HepG2 (cell line): ENCODE measurements around the gene PALM. TPM values are rescaled to one million over a fixed set of nuclear protein-coding genes. Genes with fewer than 3 reads are reported as not detected.

Experiments used
- ATAD3A ChIP-seq: sonication (generic); formaldehyde crosslinking; IDR thresholded peaks from 2 replicates; pipeline ENCODE4 v1.4.0; 2020; ENCODE audit warnings: missing genetic modification reagents
- HOXA5 ChIP-seq: sonication (generic); formaldehyde crosslinking; IDR thresholded peaks from 2 replicates; pipeline ENCODE4 v1.4.0; 2020; ENCODE audit warnings: missing genetic modification reagents
- MBNL3 ChIP-seq: fragments of 250-450 bp; sonication (Bioruptor Pico); conservative IDR thresholded peaks from 2 replicates; pipeline ENCODE4 v1.8.0; 2022; ENCODE audit warnings: mild to moderate bottlenecking, inconsistent platforms
- MLLT10 ChIP-seq: sonication (generic); formaldehyde crosslinking; IDR thresholded peaks from 2 replicates; pipeline ENCODE4 v1.4.0; 2020; ENCODE audit warnings: missing genetic modification reagents
- SOX13 ChIP-seq, 3 experiments: fragments of 450-650 bp in 1 of 3; sonication (generic) in 1 of 3; formaldehyde crosslinking in 1 of 3; IDR thresholded peaks in 2 of 3; conservative IDR thresholded peaks in 1 of 3; 2 replicates each; pipeline versions ENCODE4 v1.5.0 to v1.6.1; 2016 to 2020; ENCODE audit warnings: antibody characterized with exemption in 1 of 3, mild to moderate bottlenecking in 1 of 3, missing compliant biosample characterization in 1 of 3, missing genetic modification reagents in 1 of 3, moderate library complexity in 1 of 3
- SRSF4 ChIP-seq: fragments of 200-400 bp; formaldehyde crosslinking; IDR thresholded peaks from one replicate; pipeline ENCODE4 v1.6.1; 2018; ENCODE audit warnings: mild to moderate bottlenecking, low read depth, low read length, moderate library complexity; ENCODE audit not compliant: poor library complexity, severe bottlenecking
- ZMYM4 ChIP-seq: sonication (generic); formaldehyde crosslinking; IDR thresholded peaks from 2 replicates; pipeline ENCODE4 v1.8.1; 2023; ENCODE audit warnings: mild to moderate bottlenecking, missing genetic modification reagents
- ZNF468 ChIP-seq: sonication (generic); formaldehyde crosslinking; IDR thresholded peaks from 2 replicates; pipeline ENCODE4 v1.8.0; 2022; ENCODE audit warnings: mild to moderate bottlenecking, moderate library complexity, missing genetic modification reagents
- ZNF530 ChIP-seq: sonication (generic); formaldehyde crosslinking; IDR thresholded peaks from 2 replicates; pipeline ENCODE4 v1.5.0; 2020; ENCODE audit warnings: low read depth, mild to moderate bottlenecking, missing genetic modification reagents
- ZNF598 ChIP-seq: sonication (generic); formaldehyde crosslinking; IDR thresholded peaks from 2 replicates; pipeline ENCODE4 v1.5.1; 2020; ENCODE audit warnings: mild to moderate bottlenecking, missing genetic modification reagents, borderline replicate concordance
- ZNF644 ChIP-seq: IDR thresholded peaks from 2 replicates; pipeline ENCODE4 v1.6.1; 2016; ENCODE audit warnings: low read depth
- ZNF781 ChIP-seq: sonication (generic); formaldehyde crosslinking; IDR thresholded peaks from 2 replicates; pipeline ENCODE4 v1.5.1; 2020; ENCODE audit warnings: borderline replicate concordance, mild to moderate bottlenecking, missing genetic modification reagents; ENCODE audit errors: not compliant biosample characterization
- polyA plus RNA-seq, 8 experiments: library from polyadenylated mRNA; depleted of rRNA in 3 of 8; stranded (reverse) in 7 of 8; unstranded in 1 of 8; fragments of >200 nt; fragmentation: Illumina TruSeq in 4 of 8; extraction: Trizol in 4 of 8; gene quantifications; 2 replicates each; pipeline versions ENCODE4 v1.2.1 to v1.2.3, GENCODE V29; 2011 to 2016; ENCODE audit warnings: low read depth in 4 of 8, missing spikeins in 1 of 8, mixed read lengths in 1 of 8; ENCODE audit not compliant: insufficient read depth in 1 of 8
- total RNA-seq, 5 experiments: library from RNA; depleted of rRNA; stranded (reverse); fragments of >200 nt; fragmentation: Illumina TruSeq; extraction: Trizol; gene quantifications; 2 replicates each; pipeline ENCODE4 v1.2.3, GENCODE V29; 2016; ENCODE audit warnings: low read depth in 1 of 5
- TF ChIP-seq, protein P1 (sequence below): sonication (generic); formaldehyde crosslinking; IDR thresholded peaks from 2 replicates; pipeline ENCODE4 v1.4.0; 2020; ENCODE audit warnings: missing genetic modification reagents; ENCODE audit errors: not compliant biosample characterization
- TF ChIP-seq, protein P2 (sequence below): IDR thresholded peaks from 2 replicates; pipeline ENCODE4 v1.6.1; 2016
- TF ChIP-seq, protein P3 (sequence below): sonication (generic); formaldehyde crosslinking; IDR thresholded peaks from 2 replicates; pipeline ENCODE4 v1.9.0; 2022; ENCODE audit warnings: low read depth, missing genetic modification reagents
- TF ChIP-seq, protein P4 (sequence below): sonication (generic); formaldehyde crosslinking; IDR thresholded peaks from 2 replicates; pipeline ENCODE4 v1.4.0; 2020; ENCODE audit warnings: mild to moderate bottlenecking, missing genetic modification reagents

The PALM gene
- total and polyA plus RNA-seq, 2 of the 13 experiments (the other 11 are each of a cell fraction or from before 2014, with no cell fraction given), result 4.0 to 9.7 TPM

DNA sequence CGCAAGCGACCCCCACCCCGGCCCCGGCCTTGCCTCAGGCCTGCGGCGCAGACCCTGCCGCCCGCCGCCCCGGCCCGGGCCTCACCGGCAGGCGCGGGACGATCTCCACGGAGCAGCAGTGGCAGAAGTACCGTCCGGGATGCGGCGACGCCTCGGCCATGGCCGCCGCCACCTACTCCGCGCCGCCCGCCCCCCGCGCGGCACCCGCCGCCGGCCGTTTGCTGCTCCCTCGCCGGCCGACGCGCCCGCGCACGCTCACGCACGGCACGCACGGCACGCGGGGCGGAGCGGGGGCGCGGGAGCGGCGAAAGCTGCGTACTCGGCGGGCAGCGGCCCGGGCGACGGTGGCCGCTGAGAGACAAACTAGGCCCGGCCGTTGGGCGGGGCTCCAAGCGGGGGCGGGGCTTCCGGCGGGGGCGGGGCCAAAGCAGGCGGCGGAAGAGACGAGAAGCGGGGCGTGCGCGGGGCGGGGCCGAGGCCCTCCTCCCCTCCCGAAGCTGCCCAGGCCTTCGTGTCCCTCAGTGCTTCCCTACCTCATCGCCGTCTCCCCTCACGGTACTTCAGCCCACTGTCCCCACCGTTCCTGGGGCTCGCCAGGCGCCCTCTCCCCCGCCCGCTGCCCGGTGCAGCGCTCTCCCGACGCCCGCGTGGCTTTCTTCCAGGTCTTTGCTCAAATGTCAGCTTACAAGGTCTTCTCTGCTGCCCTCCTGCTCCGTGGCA lies 45.6 kb upstream of the PALM start, which contains the start of gene RNF126 (continued):
- TF ChIP-seq, protein P1, sequence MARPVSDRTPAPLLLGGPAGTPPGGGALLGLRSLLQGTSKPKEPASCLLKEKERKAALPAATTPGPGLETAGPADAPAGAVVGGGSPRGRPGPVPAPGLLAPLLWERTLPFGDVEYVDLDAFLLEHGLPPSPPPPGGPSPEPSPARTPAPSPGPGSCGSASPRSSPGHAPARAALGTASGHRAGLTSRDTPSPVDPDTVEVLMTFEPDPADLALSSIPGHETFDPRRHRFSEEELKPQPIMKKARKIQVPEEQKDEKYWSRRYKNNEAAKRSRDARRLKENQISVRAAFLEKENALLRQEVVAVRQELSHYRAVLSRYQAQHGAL (CRISPR knock-in tag), result no peak
- TF ChIP-seq ZNF598 (CRISPR knock-in tag), result no peak
- no peak for TF ChIP-seq ZNF644 (CRISPR knock-in tag)
- TF ChIP-seq SOX13 (IDR thresholded peaks at IDR 0.05), result no peak
- no peak for TF ChIP-seq SOX13 (CRISPR knock-in tag; conservative IDR thresholded peaks at IDR 0.05 in 1 of 2, IDR thresholded peaks at IDR 0.05 in 1 of 2)
- TF ChIP-seq, protein P2, sequence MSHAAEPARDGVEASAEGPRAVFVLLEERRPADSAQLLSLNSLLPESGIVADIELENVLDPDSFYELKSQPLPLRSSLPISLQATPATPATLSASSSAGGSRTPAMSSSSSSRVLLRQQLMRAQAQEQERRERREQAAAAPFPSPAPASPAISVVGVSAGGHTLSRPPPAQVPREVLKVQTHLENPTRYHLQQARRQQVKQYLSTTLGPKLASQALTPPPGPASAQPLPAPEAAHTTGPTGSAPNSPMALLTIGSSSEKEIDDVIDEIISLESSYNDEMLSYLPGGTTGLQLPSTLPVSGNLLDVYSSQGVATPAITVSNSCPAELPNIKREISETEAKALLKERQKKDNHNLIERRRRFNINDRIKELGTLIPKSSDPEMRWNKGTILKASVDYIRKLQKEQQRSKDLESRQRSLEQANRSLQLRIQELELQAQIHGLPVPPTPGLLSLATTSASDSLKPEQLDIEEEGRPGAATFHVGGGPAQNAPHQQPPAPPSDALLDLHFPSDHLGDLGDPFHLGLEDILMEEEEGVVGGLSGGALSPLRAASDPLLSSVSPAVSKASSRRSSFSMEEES (CRISPR knock-in tag), result no peak
- TF ChIP-seq MLLT10 (CRISPR knock-in tag), result no peak
- no peak for TF ChIP-seq ZNF468 (CRISPR knock-in tag)
- no peak; the same call in 1 of the 2 replicates for TF ChIP-seq ZMYM4 (CRISPR knock-in tag)
- TF ChIP-seq MBNL3 (CRISPR knock-in tag), result no peak
- TF ChIP-seq, protein P3, sequence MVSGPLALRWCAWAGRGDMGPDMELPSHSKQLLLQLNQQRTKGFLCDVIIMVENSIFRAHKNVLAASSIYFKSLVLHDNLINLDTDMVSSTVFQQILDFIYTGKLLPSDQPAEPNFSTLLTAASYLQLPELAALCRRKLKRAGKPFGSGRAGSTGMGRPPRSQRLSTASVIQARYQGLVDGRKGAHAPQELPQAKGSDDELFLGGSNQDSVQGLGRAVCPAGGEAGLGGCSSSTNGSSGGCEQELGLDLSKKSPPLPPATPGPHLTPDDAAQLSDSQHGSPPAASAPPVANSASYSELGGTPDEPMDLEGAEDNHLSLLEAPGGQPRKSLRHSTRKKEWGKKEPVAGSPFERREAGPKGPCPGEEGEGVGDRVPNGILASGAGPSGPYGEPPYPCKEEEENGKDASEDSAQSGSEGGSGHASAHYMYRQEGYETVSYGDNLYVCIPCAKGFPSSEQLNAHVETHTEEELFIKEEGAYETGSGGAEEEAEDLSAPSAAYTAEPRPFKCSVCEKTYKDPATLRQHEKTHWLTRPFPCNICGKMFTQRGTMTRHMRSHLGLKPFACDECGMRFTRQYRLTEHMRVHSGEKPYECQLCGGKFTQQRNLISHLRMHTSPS (CRISPR knock-in tag), result no peak
- TF ChIP-seq ZNF781 (CRISPR knock-in tag), result no peak
- TF ChIP-seq HOXA5, result no peak
- no peak for TF ChIP-seq ATAD3A (CRISPR knock-in tag)
- no peak for TF ChIP-seq ZNF530 (CRISPR knock-in tag)
- TF ChIP-seq SRSF4, result no peak
- TF ChIP-seq, protein P4, sequence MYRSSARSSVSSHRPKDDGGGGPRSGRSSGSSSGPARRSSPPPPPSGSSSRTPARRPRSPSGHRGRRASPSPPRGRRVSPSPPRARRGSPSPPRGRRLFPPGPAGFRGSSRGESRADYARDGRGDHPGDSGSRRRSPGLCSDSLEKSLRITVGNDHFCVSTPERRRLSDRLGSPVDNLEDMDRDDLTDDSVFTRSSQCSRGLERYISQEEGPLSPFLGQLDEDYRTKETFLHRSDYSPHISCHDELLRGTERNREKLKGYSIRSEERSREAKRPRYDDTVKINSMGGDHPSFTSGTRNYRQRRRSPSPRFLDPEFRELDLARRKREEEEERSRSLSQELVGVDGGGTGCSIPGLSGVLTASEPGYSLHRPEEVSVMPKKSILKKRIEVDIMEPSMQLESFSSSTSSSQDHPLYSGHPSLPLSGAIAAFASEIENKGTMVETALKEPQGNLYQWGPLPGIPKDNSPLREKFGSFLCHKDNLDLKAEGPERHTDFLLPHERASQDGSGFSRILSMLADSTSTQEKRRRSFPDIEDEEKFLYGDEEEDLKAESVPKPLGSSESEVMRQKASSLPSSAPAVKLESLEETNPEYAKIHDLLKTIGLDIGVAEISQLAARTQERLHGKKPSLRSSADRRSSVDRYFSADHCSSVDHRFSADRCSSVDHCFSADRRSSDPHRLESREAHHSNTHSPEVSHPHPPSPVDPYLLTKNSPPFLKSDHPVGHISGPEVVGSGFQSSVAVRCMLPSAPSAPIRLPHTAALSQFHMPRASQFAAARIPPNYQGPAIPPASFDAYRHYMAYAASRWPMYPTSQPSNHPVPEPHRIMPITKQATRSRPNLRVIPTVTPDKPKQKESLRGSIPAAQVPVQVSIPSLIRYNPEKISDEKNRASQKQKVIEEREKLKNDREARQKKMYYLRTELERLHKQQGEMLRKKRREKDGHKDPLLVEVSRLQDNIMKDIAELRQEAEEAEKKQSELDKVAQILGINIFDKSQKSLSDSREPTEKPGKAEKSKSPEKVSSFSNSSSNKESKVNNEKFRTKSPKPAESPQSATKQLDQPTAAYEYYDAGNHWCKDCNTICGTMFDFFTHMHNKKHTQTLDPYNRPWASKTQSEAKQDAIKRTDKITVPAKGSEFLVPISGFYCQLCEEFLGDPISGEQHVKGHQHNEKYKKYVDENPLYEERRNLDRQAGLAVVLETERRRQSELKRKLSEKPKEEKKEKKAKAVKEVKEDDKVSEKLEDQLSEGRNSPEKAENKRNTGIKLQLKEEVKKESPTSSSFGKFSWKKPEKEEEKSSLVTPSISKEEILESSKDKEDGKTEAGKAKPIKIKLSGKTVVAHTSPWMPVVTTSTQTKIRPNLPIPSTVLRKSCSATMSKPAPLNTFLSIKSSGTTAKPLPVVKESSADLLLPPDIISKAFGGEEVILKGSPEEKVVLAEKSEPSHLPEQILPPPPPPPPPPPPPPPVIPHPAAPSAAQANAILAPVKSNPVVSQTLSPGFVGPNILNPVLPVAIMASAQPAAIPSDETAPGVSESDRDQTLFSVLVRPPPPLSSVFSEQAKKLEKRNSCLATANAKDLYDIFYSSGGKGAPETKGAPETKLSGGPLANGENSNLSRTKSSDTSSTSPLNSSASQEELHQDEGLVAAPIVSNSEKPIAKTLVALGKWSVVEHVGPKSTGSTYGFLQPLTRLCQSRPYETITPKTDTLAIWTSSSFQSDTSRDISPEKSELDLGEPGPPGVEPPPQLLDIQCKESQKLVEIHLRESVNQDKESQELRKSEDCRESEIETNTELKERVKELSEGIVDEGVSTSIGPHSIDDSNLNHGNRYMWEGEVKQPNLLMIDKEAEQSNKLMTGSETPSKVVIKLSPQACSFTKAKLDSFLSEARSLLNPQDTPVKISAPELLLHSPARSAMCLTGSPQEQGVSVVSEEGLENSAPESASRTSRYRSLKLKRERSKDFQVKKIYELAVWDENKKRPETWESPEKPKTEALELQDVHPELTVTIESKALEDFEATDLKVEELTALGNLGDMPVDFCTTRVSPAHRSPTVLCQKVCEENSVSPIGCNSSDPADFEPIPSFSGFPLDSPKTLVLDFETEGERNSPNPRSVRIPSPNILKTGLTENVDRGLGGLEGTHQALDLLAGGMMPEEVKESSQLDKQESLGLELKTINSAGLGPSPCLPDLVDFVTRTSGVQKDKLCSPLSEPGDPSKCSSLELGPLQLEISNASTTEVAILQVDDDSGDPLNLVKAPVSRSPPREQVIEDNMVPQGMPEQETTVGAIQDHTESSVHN (CRISPR knock-in tag), result no peak
